Breast epithelium (tissue), 3 donors: ENCODE results near the gene EVA1A.

Source experiments
- POLR2A ChIP-seq: fragments of 450-650 bp; IDR thresholded peaks from one replicate; pipeline ENCODE4 v1.6.1; 2016; ENCODE audit warnings: antibody characterized with exemption, mild to moderate bottlenecking, moderate library complexity
- POLR2AphosphoS5 ChIP-seq, 3 donors: sonication (generic); formaldehyde crosslinking; IDR thresholded peaks; one replicate each; pipeline ENCODE4 v1.6.1; 2017; ENCODE audit warnings: antibody characterized with exemption in 3 of 3
- TF ChIP-seq, protein P1 (sequence below), 3 donors: fragments of 450-650 bp; IDR thresholded peaks; one replicate each; pipeline ENCODE4 v1.5.1; 2016 to 2017; ENCODE audit warnings: antibody characterized with exemption in 3 of 3, mild to moderate bottlenecking in 3 of 3, moderate library complexity in 3 of 3

GRCh38 chr2:75545387-75545786 is 15.4 kb downstream of the EVA1A start:
- TF ChIP-seq, protein P1, sequence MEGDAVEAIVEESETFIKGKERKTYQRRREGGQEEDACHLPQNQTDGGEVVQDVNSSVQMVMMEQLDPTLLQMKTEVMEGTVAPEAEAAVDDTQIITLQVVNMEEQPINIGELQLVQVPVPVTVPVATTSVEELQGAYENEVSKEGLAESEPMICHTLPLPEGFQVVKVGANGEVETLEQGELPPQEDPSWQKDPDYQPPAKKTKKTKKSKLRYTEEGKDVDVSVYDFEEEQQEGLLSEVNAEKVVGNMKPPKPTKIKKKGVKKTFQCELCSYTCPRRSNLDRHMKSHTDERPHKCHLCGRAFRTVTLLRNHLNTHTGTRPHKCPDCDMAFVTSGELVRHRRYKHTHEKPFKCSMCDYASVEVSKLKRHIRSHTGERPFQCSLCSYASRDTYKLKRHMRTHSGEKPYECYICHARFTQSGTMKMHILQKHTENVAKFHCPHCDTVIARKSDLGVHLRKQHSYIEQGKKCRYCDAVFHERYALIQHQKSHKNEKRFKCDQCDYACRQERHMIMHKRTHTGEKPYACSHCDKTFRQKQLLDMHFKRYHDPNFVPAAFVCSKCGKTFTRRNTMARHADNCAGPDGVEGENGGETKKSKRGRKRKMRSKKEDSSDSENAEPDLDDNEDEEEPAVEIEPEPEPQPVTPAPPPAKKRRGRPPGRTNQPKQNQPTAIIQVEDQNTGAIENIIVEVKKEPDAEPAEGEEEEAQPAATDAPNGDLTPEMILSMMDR (IDR thresholded peaks at IDR 0.05), result no peak
- TF ChIP-seq POLR2AphosphoS5 (IDR thresholded peaks at IDR 0.05) (no peak), POLR2A (no peak)
